Lower leg skin (tissue), 4 donors: ENCODE data around the gene CAB39. TPM values are rescaled to one million over a fixed set of nuclear protein-coding genes. Genes with fewer than 3 reads are reported as not detected.

ENCODE experiments used
- DNase-seq, 2 donors: peaks; one replicate each; pipeline ENCODE4 v3.0.0-alpha.2; 2019; ENCODE audit warnings: low spot score in 2 of 2
- H3K4me3 ChIP-seq: fragments of 200-600 bp; sonication (generic); 2 replicates; pipeline ENCODE4 v1.5.1; 2017; ENCODE audit warnings: mild to moderate bottlenecking, low read depth; ENCODE audit not compliant: poor library complexity, severe bottlenecking
- POLR2A ChIP-seq, 2 donors: fragments of 450-650 bp; IDR thresholded peaks; one replicate each; pipeline ENCODE4 v1.6.1; 2016 to 2017; ENCODE audit warnings: antibody characterized with exemption in 2 of 2, mild to moderate bottlenecking in 1 of 2, moderate library complexity in 1 of 2
- WGBS, 2 donors: methylation state at CpG; one replicate each; pipeline ENCODE4 v1.1.5; 2018; 5-methylcytosine and 5-hydroxymethylcytosine counted together
- intact Hi-C: fragments of 100-400 bp; cut with DNase I; formaldehyde crosslinking; loops from one replicate; pipeline ENCODE4 v1.15.0; 2023; ENCODE audit warnings: low total_unique reads
- total RNA-seq, 4 donors: library from RNA; depleted of rRNA; stranded (reverse); fragments of >200 nt; gene quantifications; one replicate each; pipeline ENCODE4 v1.1.0, GENCODE V29; 2016
- TF ChIP-seq, protein P1 (sequence below), 3 donors: fragments of 450-650 bp; IDR thresholded peaks; one replicate each; pipeline ENCODE4 v1.5.1; 2016; ENCODE audit warnings: antibody characterized with exemption in 3 of 3, mild to moderate bottlenecking in 3 of 3, moderate library complexity in 2 of 3

The CAB39 gene
- total RNA-seq, 4 donors from 2014 or later, result 65.5 to 74.7 (median 70.4) TPM

DNA sequence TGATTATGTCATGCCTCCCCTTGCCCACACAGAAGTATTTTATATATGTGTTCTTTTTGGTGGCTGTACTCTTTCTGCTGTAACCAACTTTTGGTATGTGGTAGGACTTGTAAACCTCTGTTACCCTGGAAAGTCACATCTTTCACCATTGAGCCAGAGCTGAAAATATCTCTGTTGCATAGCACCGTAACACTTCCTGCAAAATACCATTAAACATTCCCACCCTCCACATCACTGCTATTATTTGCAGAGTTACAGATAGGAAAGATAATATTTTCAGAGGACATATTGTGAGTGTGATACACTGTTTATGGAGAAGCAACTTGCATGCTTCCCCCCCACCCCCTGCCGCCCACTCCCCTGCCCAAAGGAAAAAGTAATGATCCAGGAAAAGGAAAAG, 44.8 kb downstream of the CAB39 start:
- DNase-seq, result no peak
- WGBS, 2 donors, result 66 to 69% methylated on average over 2 of the region's 2 CpGs
- TF ChIP-seq, protein P1, sequence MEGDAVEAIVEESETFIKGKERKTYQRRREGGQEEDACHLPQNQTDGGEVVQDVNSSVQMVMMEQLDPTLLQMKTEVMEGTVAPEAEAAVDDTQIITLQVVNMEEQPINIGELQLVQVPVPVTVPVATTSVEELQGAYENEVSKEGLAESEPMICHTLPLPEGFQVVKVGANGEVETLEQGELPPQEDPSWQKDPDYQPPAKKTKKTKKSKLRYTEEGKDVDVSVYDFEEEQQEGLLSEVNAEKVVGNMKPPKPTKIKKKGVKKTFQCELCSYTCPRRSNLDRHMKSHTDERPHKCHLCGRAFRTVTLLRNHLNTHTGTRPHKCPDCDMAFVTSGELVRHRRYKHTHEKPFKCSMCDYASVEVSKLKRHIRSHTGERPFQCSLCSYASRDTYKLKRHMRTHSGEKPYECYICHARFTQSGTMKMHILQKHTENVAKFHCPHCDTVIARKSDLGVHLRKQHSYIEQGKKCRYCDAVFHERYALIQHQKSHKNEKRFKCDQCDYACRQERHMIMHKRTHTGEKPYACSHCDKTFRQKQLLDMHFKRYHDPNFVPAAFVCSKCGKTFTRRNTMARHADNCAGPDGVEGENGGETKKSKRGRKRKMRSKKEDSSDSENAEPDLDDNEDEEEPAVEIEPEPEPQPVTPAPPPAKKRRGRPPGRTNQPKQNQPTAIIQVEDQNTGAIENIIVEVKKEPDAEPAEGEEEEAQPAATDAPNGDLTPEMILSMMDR (IDR thresholded peaks at IDR 0.05), result no peak
- TF ChIP-seq POLR2A (IDR thresholded peaks at IDR 0.05), result no peak
- no peak overlapping the region for H3K4me3 ChIP-seq
- intact Hi-C loops, result no loop called here

DNA sequence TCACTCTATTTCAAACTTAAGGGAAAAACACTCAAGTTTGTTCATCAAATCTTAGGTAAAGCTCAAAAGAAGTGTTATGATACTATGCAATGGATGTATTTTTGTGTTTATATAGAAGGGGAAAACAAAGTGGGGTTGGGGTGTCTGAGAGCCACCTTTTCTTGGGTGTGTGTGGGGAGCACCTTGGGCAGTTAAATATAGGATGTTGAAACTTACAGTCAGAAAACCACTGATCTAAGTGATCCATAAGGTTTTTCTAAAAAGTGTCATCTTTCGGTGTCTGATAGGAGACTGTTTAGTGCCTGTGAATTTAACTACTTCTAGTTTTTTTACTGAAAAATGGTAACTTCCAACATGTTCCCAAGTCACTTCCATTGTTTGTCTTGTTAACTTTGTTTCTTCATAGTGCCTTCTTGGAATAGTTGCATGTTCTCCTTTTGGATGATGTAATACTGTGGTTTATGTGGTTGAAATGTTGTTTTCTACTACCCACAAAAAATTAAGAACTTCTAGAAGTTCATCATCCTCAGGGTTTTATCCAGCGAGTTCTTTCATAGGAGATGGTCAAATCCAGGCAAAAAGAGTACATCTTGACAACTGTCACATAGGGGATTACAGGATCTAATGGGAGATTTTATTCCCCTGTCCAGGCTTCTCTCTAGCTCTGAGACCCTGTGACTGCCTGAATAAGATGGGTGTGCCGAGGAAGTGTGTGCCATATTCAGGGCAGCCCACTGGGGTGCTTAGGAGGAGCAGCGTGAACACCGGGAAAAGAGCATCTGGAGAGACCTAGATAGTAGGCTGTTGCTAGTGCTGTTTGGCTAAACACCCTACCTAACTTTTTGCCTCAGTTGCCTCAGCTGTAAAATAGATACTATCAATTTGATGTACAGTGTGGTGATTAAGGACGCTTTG, 46.2 kb downstream of the CAB39 start:
- WGBS, 2 donors, result 68 to 84% methylated on average over 6 of the region's 6 CpGs
- intact Hi-C loops, result no loop called here
- DNase-seq, result no peak
- H3K4me3 ChIP-seq, result no peak overlapping the region
- no peak for TF ChIP-seq POLR2A (IDR thresholded peaks at IDR 0.05)
- TF ChIP-seq, protein P1 (IDR thresholded peaks at IDR 0.05), result no peak

DNA sequence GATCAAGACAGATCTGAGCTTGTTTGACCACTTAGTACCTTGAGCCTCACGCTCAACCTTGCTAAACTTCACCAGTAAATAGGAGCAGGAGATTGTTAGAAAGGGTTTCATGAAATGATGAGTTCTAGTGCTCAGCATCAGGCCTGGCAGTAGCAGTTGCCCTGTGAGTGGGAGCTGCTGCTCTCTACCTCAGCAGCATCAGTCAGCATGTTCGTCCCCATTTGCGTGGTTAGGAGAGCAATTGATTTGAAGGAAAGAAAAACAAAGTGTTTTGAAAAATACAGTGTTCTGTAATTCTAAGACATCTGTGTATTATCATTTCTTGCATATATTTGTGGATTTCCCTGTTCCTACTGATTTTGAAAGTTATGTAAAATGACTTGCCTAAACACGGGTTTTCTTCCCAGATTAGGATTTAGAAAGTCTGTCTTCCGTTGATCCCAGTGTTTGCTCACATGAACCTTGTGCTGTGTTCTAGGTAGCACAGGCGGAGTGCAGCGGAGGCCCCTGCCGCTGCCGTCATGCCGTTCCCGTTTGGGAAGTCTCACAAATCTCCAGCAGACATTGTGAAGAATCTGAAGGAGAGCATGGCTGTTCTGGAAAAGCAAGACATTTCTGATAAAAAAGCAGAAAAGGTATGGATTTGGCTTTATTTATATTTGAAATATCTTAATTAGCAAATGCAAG, 47.0 kb downstream of the CAB39 start:
- TF ChIP-seq, protein P1 (IDR thresholded peaks at IDR 0.05), result no peak
- TF ChIP-seq POLR2A (IDR thresholded peaks at IDR 0.05), result no peak
- 91 to 94% methylated on average over 11 of the region's 11 CpGs for WGBS, 2 donors
- intact Hi-C loops, result no loop called here
- DNase-seq, result no peak
- no peak overlapping the region for H3K4me3 ChIP-seq

DNA sequence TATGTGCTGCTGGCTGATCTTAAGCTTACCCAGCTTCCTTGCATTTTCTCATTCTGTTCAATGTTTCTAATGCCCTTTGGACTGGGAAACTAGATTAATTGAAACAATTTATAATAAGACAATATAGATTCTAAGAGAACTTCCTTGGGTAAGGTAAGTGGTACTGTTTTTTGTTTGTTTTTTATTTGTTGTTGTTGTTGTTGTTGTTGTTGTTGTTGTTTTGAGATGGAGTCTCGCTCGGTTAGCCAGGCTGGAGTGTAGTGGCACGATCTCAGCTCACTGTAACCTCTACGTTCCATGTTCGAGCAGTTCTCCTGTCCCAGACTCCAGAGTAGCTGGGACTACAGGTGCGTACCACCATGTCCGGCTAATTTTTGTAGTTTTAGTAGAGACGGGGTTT, 49.1 kb downstream of the CAB39 start:
- no peak overlapping the region for H3K4me3 ChIP-seq

DNA sequence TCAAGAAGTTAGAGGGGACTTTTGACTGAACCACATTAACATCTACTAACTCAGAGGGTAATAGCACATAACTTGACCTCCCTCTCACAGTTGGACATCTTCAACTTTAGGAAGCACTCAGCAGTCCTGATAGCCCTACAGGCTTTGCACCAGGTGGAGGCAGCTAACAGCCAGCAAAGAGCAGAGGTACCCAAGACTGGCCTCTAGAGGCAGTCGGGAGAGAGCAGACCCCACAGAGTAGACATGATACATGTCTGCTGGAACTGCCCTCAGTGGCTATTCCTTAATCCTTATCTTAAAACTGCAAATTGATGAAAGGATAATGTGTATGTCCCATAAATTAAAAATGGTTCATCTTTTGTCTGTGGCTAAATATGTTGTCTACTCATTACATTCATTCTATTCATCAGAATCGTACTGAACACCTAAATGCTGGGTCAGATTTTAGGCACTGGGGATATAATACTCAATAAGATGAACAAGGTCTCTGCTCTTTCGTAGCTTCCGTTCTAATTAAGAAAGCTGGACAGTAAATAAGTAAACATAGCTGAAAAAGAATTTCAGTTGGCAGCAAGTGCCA, 49.8 kb downstream of the CAB39 start:
- no peak for DNase-seq
- intact Hi-C loops, result no loop called here
- no peak for TF ChIP-seq POLR2A (IDR thresholded peaks at IDR 0.05)
- TF ChIP-seq, protein P1 (IDR thresholded peaks at IDR 0.05), result no peak
- no peak overlapping the region for H3K4me3 ChIP-seq
- WGBS, 2 donors, result 80 to 89% methylated on average over 4 of the region's 4 CpGs

More for the DNA sequence above, 49.1 kb downstream of the CAB39 start:
- DNase-seq, result no peak
- intact Hi-C loops, result no loop called here
- WGBS, 2 donors, result 97 to 99% methylated on average over 8 of the region's 8 CpGs
- TF ChIP-seq, protein P1 (IDR thresholded peaks at IDR 0.05), result no peak
- TF ChIP-seq POLR2A (IDR thresholded peaks at IDR 0.05), result no peak
